ENCODE data around the gene TMEM272.

- TF ChIP-seq FOXM1 (IDR thresholded peaks at IDR 0.05; ENCODE audit: borderline replicate concordance) (no peak), ELF4 (IDR thresholded peaks at IDR 0.05) (no peak), ZNF384 (IDR thresholded peaks at IDR 0.05) (no peak), BHLHE40 (IDR thresholded peaks at IDR 0.05; ENCODE audit: borderline replicate concordance) (no peak), SP1 (IDR thresholded peaks at IDR 0.05) (no peak), FOXA1 (IDR thresholded peaks at IDR 0.05) (no peak), HDGF (IDR thresholded peaks at IDR 0.05; ENCODE audit: borderline replicate concordance) (no peak), FOXK2 (IDR thresholded peaks at IDR 0.05) (no peak), TARDBP (IDR thresholded peaks at IDR 0.05) (no peak), CTBP1 (IDR thresholded peaks at IDR 0.05; ENCODE audit: borderline replicate concordance) (no peak), SUZ12 (IDR thresholded peaks at IDR 0.05) (no peak), PKNOX1 (IDR thresholded peaks at IDR 0.05) (no peak)
These were observed 72.2 kb downstream of the TMEM272 start for GRCh38 chr13:51772781-51773180.

All from HEK293T (cell line).